H9 (cell line): ENCODE data around the gene SLC12A1. TPM values are rescaled to one million over a fixed set of nuclear protein-coding genes. Genes with fewer than 3 reads are reported as not detected.

Source experiments
- DNase-seq: peaks from one replicate; pipeline ENCODE4 v3.0.0-alpha.2; 2017
- H2AFZ ChIP-seq: one replicate; pipeline ENCODE4 v1.6.1; 2013; ENCODE audit warnings: mild to moderate bottlenecking, low read length, control low read depth, moderate library complexity
- H2AK5ac ChIP-seq: 2 replicates; pipeline ENCODE4 v1.6.1; 2013; ENCODE audit warnings: low read length, control low read depth, mixed read lengths; ENCODE audit not compliant: insufficient read length
- H2BK120ac ChIP-seq: one replicate; pipeline ENCODE4 v1.6.1; 2013; ENCODE audit warnings: low read depth, mild to moderate bottlenecking, low read length, control low read depth, inconsistent platforms; ENCODE audit not compliant: poor library complexity, severe bottlenecking
- H2BK12ac ChIP-seq: 2 replicates; pipeline ENCODE4 v1.6.1; 2013; ENCODE audit warnings: low read length, control low read depth, mixed read lengths, low read depth; ENCODE audit not compliant: insufficient read length
- H2BK15ac ChIP-seq: 2 replicates; pipeline ENCODE4 v1.6.1; 2013; ENCODE audit warnings: low read depth, low read length, control low read depth
- H2BK20ac ChIP-seq: one replicate; pipeline ENCODE4 v1.6.1; 2013; ENCODE audit warnings: low read depth, mild to moderate bottlenecking, low read length, control low read depth, inconsistent platforms; ENCODE audit not compliant: poor library complexity, severe bottlenecking
- H2BK5ac ChIP-seq: 2 replicates; pipeline ENCODE4 v1.6.1; 2013; ENCODE audit warnings: low read length, control low read depth, mixed read lengths; ENCODE audit not compliant: insufficient read length
- H3K14ac ChIP-seq: 2 replicates; pipeline ENCODE4 v1.6.1; 2013; ENCODE audit warnings: low read length, control low read depth; ENCODE audit not compliant: insufficient read depth
- H3K18ac ChIP-seq: 2 replicates; pipeline ENCODE4 v1.6.1; 2013; ENCODE audit warnings: low read depth, mild to moderate bottlenecking, mixed read lengths, low read length, control low read depth; ENCODE audit not compliant: insufficient read length
- H3K23ac ChIP-seq: 2 replicates; pipeline ENCODE4 v1.6.1; 2013; ENCODE audit warnings: low read length, control low read depth, mixed read lengths, low read depth; ENCODE audit not compliant: insufficient read length
- H3K23me2 ChIP-seq: 2 replicates; pipeline ENCODE4 v1.6.1; 2013; ENCODE audit warnings: low read depth, mild to moderate bottlenecking, mixed read lengths, low read length, control low read depth; ENCODE audit not compliant: insufficient read length, poor library complexity, severe bottlenecking
- H3K27ac ChIP-seq: 2 replicates; pipeline ENCODE4 v1.5.1; 2013; ENCODE audit warnings: low read length, control low read depth, mixed read lengths, low read depth; ENCODE audit not compliant: insufficient read length
- H3K27me3 ChIP-seq: 2 replicates; pipeline ENCODE4 v1.6.1; 2013; ENCODE audit warnings: low read length, control low read depth, inconsistent platforms; ENCODE audit not compliant: insufficient read depth
- H3K4ac ChIP-seq: 2 replicates; pipeline ENCODE4 v1.6.1; 2013; ENCODE audit warnings: low read depth, mild to moderate bottlenecking, control low read depth, inconsistent platforms, low read length, moderate library complexity
- H3K4me1 ChIP-seq: 2 replicates; pipeline ENCODE4 v1.6.1; 2013; ENCODE audit warnings: low read length, control low read depth, inconsistent platforms; ENCODE audit not compliant: insufficient read depth
- H3K4me2 ChIP-seq: 2 replicates; pipeline ENCODE4 v1.6.1; 2013; ENCODE audit warnings: low read length, control low read depth, mixed read lengths; ENCODE audit not compliant: insufficient read length, insufficient read depth
- H3K56ac ChIP-seq: 2 replicates; pipeline ENCODE4 v1.6.1; 2013; ENCODE audit warnings: low read depth, mild to moderate bottlenecking, mixed read lengths, low read length, control low read depth; ENCODE audit not compliant: insufficient read length
- H3K79me1 ChIP-seq: 2 replicates; pipeline ENCODE4 v1.6.1; 2013; ENCODE audit warnings: low read depth, mild to moderate bottlenecking, moderate library complexity, low read length, control low read depth, inconsistent platforms; ENCODE audit not compliant: insufficient read depth, poor library complexity, severe bottlenecking
- H3K79me2 ChIP-seq: 2 replicates; pipeline ENCODE4 v1.6.1; 2013; ENCODE audit warnings: low read length, control low read depth, inconsistent platforms; ENCODE audit not compliant: insufficient read depth
- H3K9ac ChIP-seq: 2 replicates; pipeline ENCODE4 v1.6.1; 2013; ENCODE audit warnings: low read length, control low read depth, mixed read lengths; ENCODE audit not compliant: insufficient read length; ENCODE audit errors: extremely low read depth
- H3K9me3 ChIP-seq: one replicate; pipeline ENCODE4 v1.6.1; 2013; ENCODE audit warnings: low read depth, low read length, inconsistent platforms; ENCODE audit not compliant: control insufficient read depth
- H3T11ph ChIP-seq: one replicate; pipeline ENCODE4 v1.6.1; 2013; ENCODE audit warnings: mild to moderate bottlenecking, low read length, control low read depth, inconsistent platforms
- H4K20me1 ChIP-seq: one replicate; pipeline ENCODE4 v1.6.1; 2013; ENCODE audit not compliant: control insufficient read depth, insufficient read length, insufficient read depth
- H4K5ac ChIP-seq: 2 replicates; pipeline ENCODE4 v1.6.1; 2013; ENCODE audit warnings: low read depth, mild to moderate bottlenecking, mixed read lengths, low read length, control low read depth; ENCODE audit not compliant: insufficient read length
- H4K8ac ChIP-seq: replicated peaks from 2 replicates; pipeline ENCODE4 v1.6.1; 2013; ENCODE audit warnings: low read length, control low read depth, mixed read lengths, low read depth; ENCODE audit not compliant: insufficient read length
- H4K91ac ChIP-seq: 2 replicates; pipeline ENCODE4 v1.6.1; 2013; ENCODE audit warnings: low read depth, mild to moderate bottlenecking, moderate library complexity, mixed read lengths, low read length, control low read depth; ENCODE audit not compliant: insufficient read length
- H3K27ac Mint-ChIP-seq, 3 experiments: 2 replicates in 2 of 3; 3 replicates in 1 of 3; pipeline ENCODE4 v1.8.0; 2020 to 2021; ENCODE audit warnings: mixed read lengths in 3 of 3, mild to moderate bottlenecking in 1 of 3, moderate library complexity in 1 of 3
- H3K27me3 Mint-ChIP-seq: 2 replicates; pipeline ENCODE4 v1.8.0; 2021; ENCODE audit warnings: low read depth, mild to moderate bottlenecking, moderate library complexity, mixed read lengths
- H3K36me3 Mint-ChIP-seq, 3 experiments: 2 replicates in 2 of 3; 3 replicates in 1 of 3; pipeline ENCODE4 v1.8.0; 2020 to 2021; ENCODE audit warnings: low read depth in 3 of 3, mixed read lengths in 3 of 3; ENCODE audit not compliant: insufficient read depth in 1 of 3
- H3K4me1 Mint-ChIP-seq, 2 experiments: 2 replicates each; pipeline ENCODE4 v1.8.0; 2020; ENCODE audit warnings: mixed read lengths in 2 of 2
- H3K4me3 Mint-ChIP-seq, 2 experiments: 2 replicates in 1 of 2; 3 replicates in 1 of 2; pipeline ENCODE4 v1.8.0; 2020 to 2021; ENCODE audit warnings: mild to moderate bottlenecking in 2 of 2, mixed read lengths in 2 of 2, moderate library complexity in 1 of 2
- H3K9me3 Mint-ChIP-seq, 2 experiments: 2 replicates in 1 of 2; 3 replicates in 1 of 2; pipeline ENCODE4 v1.8.0; 2020; ENCODE audit warnings: mild to moderate bottlenecking in 2 of 2, mixed read lengths in 2 of 2, moderate library complexity in 1 of 2
- WGBS: extraction: QIAGEN DNeasy Blood & Tissue Kit; methylation state at CpG from one replicate; pipeline ENCODE4 v1.1.7; 2013; ENCODE audit warnings: missing lambda C conversion rate, low lambda C conversion rate, mixed read lengths; ENCODE audit not compliant: insufficient read length; ENCODE audit errors: extremely low coverage; 5-methylcytosine and 5-hydroxymethylcytosine counted together
- total RNA-seq: library from RNA; stranded (reverse); gene quantifications from 2 replicates; pipeline ENCODE4 v1.2.1, GENCODE V29; 2021
- TF ChIP-seq, protein P1 (sequence below): fragments of 200-600 bp; sonication (generic); conservative IDR thresholded peaks from 3 replicates; pipeline ENCODE4 v1.8.0; 2021; ENCODE audit warnings: antibody characterized with exemption, mild to moderate bottlenecking

The SLC12A1 gene
- total RNA-seq, 1 experiment from 2014 or later, result 0.07 TPM

DNA sequence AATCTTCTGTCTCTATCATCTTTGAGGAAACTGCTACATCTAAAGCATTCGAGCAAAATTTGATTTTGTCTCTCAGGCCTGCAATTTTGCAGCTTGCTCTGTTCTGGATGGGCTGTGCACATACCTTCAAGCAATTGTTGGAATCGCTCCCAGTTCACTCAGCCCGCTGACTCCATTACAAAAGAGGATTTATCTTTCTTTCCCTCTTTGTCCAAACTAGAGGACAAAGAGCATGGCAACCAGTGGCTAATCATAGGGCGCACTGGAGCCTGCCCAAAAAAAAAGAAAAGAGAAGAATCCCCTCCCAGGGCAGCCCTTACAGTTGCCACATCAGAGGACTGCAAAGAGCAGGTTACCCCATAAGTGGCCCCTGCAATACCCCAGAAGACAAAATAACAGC is 76.1 kb downstream of the SLC12A1 start:
- no peaks in the 10 kb centered on the region for H4K20me1 ChIP-seq
- H3T11ph ChIP-seq, result no peak overlapping the region
- no peak overlapping the region for H2BK12ac ChIP-seq
- H2BK15ac ChIP-seq, result no peak overlapping the region
- no peak for DNase-seq
- no peak overlapping the region for H2AFZ ChIP-seq
- H2BK20ac ChIP-seq, result no peak overlapping the region
- H2AK5ac ChIP-seq, result no peak overlapping the region
- no peak overlapping the region for H4K8ac ChIP-seq
- H2BK120ac ChIP-seq, result no peak overlapping the region
- no peak overlapping the region for H3K27ac Mint-ChIP-seq
- H3K9ac ChIP-seq, result no peak overlapping the region
- no peak overlapping the region for H2BK5ac ChIP-seq
- H3K27me3 Mint-ChIP-seq, result no peaks in the 10 kb centered on the region
- peaks cover 16 to 32% of the 10 kb centered on the region in 2 experiments for H3K4me1 Mint-ChIP-seq
- H3K27me3 ChIP-seq, result no peaks in the 10 kb centered on the region
- H3K27ac ChIP-seq, result no peak overlapping the region
- no peaks in the 10 kb centered on the region for H3K79me2 ChIP-seq
- H3K4me3 Mint-ChIP-seq, result no peak overlapping the region; a peak in 1 of 5 replicates
- no peak overlapping the region for H3K4ac ChIP-seq
- H4K5ac ChIP-seq, result no peak overlapping the region
- H3K9me3 Mint-ChIP-seq, result no peaks in the 10 kb centered on the region
- H3K14ac ChIP-seq, result no peak overlapping the region
- no peaks in the 10 kb centered on the region for H3K79me1 ChIP-seq
- no CpG with 5 or more reads among the region's 4 CpGs for WGBS
- no peak overlapping the region for H3K56ac ChIP-seq
- TF ChIP-seq, protein P1, sequence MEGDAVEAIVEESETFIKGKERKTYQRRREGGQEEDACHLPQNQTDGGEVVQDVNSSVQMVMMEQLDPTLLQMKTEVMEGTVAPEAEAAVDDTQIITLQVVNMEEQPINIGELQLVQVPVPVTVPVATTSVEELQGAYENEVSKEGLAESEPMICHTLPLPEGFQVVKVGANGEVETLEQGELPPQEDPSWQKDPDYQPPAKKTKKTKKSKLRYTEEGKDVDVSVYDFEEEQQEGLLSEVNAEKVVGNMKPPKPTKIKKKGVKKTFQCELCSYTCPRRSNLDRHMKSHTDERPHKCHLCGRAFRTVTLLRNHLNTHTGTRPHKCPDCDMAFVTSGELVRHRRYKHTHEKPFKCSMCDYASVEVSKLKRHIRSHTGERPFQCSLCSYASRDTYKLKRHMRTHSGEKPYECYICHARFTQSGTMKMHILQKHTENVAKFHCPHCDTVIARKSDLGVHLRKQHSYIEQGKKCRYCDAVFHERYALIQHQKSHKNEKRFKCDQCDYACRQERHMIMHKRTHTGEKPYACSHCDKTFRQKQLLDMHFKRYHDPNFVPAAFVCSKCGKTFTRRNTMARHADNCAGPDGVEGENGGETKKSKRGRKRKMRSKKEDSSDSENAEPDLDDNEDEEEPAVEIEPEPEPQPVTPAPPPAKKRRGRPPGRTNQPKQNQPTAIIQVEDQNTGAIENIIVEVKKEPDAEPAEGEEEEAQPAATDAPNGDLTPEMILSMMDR, result no peak
- no peak overlapping the region for H4K91ac ChIP-seq
- H3K4me2 ChIP-seq, result no peak overlapping the region
- no peak overlapping the region for H3K23ac ChIP-seq
- no peaks in the 10 kb centered on the region for H3K23me2 ChIP-seq
- no peaks in the 10 kb centered on the region for H3K4me1 ChIP-seq
- no peaks in the 10 kb centered on the region for H3K9me3 ChIP-seq
- no peak overlapping the region for H3K18ac ChIP-seq
- no peaks in the 10 kb centered on the region for H3K36me3 Mint-ChIP-seq
